ENCODE results near the gene TOP3A.

The TOP3A gene

DNA sequence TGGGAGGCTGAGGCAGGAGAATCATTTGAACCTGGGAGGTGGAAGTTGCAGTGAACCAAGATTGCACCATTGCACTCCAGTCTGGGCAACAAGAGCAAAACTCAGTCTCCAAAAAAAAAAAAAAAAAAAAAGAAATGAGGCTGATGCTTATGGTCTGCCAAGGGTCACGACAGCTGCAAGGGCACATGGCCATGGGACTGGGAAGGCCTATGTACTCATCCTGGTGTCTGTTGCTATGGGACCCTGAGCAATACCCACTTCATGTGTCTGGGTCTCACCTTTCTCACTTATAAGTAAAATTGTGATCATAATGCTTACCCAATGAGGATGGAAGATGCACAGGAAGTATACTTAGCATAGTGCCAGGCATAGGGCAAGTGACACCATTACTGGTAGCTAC, 37.7 kb downstream of the TOP3A start:
- H3K36me3 Mint-ChIP-seq (ENCODE audit: low read depth) = peaks cover 98% of the 10 kb centered on the region

DNA sequence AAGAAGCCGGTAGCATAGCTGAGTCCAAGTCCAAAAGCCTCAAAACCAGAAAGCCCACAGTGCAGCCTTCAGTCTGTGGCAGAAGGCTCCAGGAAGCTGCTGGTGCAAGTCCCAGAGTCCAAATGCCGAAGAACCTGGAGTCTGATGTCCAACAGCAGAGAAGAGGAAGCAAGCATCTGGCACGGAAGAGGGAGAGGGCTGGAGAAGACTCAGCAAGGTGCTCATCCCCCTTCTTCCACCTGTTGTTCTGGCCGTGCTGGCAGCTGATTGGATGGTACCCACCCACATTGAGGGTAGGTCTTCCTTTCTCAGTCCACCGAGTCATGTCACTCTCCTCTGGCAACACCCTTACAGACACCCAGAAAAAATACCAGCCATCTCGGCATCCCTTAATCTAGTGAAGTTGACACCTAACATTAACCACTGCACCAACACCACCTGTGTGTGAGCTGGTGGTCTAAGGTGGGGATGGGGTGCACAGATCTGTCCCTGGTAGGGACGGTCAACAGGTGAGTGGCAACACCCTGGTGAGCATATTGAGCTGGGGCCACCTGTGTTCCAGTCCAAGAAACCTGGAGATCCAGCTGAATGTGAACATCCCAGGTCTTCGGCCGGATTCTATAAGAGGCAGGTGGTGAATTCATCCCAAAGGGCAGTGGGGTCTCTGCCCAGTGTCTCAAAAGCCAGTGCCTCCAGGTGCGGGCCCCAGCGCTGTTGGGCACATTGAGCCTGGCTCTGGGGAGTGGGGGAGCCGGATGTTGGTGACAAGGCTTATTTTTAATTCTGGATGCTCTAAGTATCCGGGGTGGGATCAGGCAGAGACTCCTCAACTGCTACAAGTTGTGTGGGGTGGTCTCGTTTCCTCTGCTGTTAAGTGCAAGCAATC, 44.5 kb downstream of the TOP3A start:
- H3K27ac Mint-ChIP-seq = no peak overlapping the region
- H3K36me3 Mint-ChIP-seq (ENCODE audit: low read depth) = peaks cover 56% of the 10 kb centered on the region
- intact Hi-C loops (cut with micrococcal nuclease) = no loop called here

More for the DNA sequence above, 37.7 kb downstream of the TOP3A start:
- no peaks in the 10 kb centered on the region for H3K4me1 Mint-ChIP-seq (ENCODE audit: low read depth)
- H3K4me3 Mint-ChIP-seq = no peak overlapping the region
- H3K9me3 Mint-ChIP-seq = no peaks in the 10 kb centered on the region
- intact Hi-C loops (cut with micrococcal nuclease) = no loop called here
- no peaks in the 10 kb centered on the region for H3K27me3 Mint-ChIP-seq
- no peak overlapping the region for H3K27ac Mint-ChIP-seq

DNA sequence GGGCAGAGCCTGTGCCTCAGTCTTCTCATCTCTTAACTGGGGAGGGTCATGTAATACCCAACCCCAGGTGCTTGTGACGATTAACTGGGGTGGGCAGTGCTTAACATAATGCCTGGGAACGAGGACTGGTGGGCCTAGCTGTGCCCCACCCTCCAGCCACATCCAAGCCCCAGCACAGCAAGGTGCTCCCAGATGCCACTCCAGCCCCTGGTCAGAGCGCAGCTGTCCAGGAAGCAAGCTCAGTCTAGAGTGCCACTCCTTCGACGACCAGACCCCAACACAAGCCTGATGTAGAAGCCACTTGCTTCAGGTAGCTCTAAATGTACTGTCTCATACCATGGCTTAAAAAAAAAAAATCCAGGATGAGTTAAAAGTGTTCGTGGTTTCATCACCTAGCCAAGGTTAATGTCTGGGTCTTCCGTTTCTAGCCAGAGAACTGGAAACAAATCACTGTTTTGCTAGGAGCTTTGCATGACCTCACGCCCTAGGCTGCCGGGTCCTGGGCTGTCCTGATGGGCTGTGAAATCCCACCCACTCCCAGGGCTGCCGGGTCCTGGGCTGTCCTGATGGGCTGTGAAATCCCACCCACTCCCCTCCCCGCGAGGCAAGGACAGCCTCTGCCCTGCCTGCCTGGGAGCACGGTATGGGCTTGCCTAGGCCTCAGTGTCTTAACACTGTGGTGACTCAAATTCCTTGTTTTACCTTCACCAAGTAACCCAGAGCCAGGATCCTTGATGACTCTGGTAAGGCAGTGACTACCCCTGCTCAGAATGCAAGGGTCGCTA, 46.7 kb downstream of the TOP3A start:
- peaks cover 57% of the 10 kb centered on the region for H3K36me3 Mint-ChIP-seq (ENCODE audit: low read depth)
- peaks cover 3% of the 10 kb centered on the region for H3K4me1 Mint-ChIP-seq (ENCODE audit: low read depth)
- no peaks in the 10 kb centered on the region for H3K9me3 Mint-ChIP-seq
- intact Hi-C loops (cut with micrococcal nuclease) = no loop called here
- H3K4me3 Mint-ChIP-seq = no peak overlapping the region
- H3K27ac Mint-ChIP-seq = no peak overlapping the region
- no peaks in the 10 kb centered on the region for H3K27me3 Mint-ChIP-seq

More for the DNA sequence above, 44.5 kb downstream of the TOP3A start:
- Mint-ChIP-seq H3K4me3 (no peak overlapping the region), H3K9me3 (no peaks in the 10 kb centered on the region), H3K4me1 (ENCODE audit: low read depth) (no peaks in the 10 kb centered on the region), H3K27me3 (no peaks in the 10 kb centered on the region)

DNA sequence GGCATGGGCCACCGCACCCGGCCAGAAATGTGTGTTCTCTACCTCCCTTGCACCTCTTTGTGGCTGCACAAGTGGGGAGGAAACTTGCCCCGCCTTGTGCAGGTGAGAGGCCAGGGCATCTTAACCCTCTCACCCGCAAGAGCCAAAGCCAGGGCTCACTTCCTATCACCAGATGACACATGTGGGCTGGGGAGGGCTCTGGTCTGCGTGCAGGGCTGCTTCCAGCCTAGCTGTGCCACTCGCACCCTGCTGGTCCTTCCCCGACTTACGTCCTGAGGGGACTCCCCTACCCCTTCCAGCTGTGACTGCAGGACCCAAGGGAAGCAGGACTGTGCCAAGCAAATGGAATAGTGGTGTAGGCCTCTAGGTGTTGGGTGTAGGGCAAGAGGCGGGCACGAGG, 47.4 kb downstream of the TOP3A start:
- no peak overlapping the region for H3K27ac Mint-ChIP-seq
- H3K27me3 Mint-ChIP-seq = no peaks in the 10 kb centered on the region
- intact Hi-C loops (cut with micrococcal nuclease) = no loop called here
- H3K9me3 Mint-ChIP-seq = no peaks in the 10 kb centered on the region
- peaks cover 11% of the 10 kb centered on the region for H3K4me1 Mint-ChIP-seq (ENCODE audit: low read depth)
- peaks cover 55% of the 10 kb centered on the region for H3K36me3 Mint-ChIP-seq (ENCODE audit: low read depth)
- H3K4me3 Mint-ChIP-seq = no peak overlapping the region

DNA sequence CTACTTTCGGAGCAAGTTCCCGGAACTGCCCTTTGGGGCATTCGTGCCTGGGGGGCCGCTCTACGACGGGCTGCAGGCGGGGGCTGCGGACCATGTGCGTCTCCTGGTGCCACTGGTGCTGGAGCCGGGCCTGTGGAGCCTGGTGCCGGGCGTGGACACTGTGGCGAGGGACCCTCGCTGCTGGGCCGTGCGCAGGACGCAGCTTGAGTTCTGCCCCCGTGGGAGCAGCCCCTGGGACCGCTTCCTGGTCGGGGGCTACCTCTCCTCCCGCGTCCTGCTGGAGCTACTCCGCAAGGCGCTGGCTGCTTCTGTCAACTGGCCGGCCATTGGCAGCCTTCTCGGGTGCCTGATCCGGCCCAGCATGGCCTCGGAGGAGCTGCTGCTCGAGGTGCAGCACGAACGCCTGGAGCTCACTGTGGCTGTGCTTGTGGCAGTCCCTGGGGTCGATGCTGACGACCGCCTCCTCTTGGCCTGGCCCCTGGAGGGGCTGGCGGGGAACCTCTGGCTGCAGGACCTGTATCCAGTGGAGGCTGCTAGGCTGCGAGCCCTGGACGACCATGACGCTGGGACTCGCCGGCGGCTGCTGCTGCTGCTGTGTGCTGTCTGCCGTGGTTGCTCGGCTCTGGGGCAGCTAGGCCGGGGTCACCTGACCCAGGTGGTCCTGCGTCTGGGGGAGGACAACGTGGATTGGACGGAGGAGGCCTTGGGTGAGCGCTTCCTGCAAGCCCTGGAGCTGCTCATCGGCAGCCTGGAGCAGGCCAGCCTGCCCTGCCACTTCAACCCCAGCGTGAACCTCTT, 50.7 kb downstream of the TOP3A start:
- Mint-ChIP-seq H3K27me3 (no peaks in the 10 kb centered on the region), H3K4me3 (no peak overlapping the region), H3K27ac (no peak overlapping the region), H3K36me3 (ENCODE audit: low read depth) (peaks cover 35% of the 10 kb centered on the region), H3K4me1 (ENCODE audit: low read depth) (peaks cover 34% of the 10 kb centered on the region), H3K9me3 (no peaks in the 10 kb centered on the region)
- intact Hi-C loops (cut with micrococcal nuclease) = no loop called here

DNA sequence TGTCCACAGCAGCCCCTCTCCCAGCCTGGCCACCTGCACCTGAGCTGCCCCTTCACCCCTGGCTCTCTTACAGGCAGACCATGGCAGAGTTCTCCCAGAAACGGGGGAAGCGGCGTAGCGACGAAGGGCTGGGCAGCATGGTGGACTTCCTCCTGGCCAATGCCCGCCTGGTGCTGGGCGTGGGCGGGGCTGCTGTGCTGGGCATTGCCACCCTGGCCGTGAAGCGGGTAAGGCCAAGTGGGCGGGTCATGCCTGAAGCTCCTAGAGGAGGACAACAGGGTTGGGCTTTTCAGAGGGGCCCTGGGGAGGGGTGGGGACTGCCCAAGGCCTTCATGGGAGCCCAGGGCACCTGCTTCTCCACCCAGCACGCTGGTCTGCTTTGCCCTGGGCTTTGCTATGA, 52.2 kb downstream of the TOP3A start:
- no peaks in the 10 kb centered on the region for H3K9me3 Mint-ChIP-seq
- H3K4me1 Mint-ChIP-seq (ENCODE audit: low read depth) = peaks cover 43% of the 10 kb centered on the region
- H3K4me3 Mint-ChIP-seq = no peak overlapping the region
- peak overlapping the region; percentile 75 for H3K27ac Mint-ChIP-seq
- H3K27me3 Mint-ChIP-seq = no peaks in the 10 kb centered on the region
- intact Hi-C loops (cut with micrococcal nuclease) = no loop called here
- peaks cover 41% of the 10 kb centered on the region for H3K36me3 Mint-ChIP-seq (ENCODE audit: low read depth)

DNA sequence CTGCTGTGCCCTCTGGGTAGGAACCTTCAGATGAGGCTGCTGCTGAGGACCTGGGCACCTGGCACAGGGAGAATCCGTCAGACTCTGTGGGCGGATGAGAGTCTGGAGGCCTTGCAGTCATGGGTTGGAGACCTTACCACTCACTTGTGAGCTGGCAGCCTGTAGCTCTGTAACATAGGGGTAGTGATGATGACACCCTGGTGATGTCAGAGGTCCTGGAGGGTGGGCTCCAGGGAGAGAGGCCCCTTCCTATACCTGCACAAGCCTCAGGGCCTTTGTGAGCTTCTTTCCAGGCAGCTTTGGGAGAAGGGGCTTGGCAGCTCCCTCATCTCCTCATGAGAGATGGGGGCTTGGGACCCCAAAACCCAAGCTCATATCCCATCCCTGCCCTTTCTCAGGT, 52.7 kb downstream of the TOP3A start:
- Mint-ChIP-seq H3K36me3 (ENCODE audit: low read depth) (peaks cover 46% of the 10 kb centered on the region), H3K9me3 (no peaks in the 10 kb centered on the region), H3K4me1 (ENCODE audit: low read depth) (peaks cover 48% of the 10 kb centered on the region), H3K4me3 (no peak overlapping the region), H3K27me3 (no peaks in the 10 kb centered on the region), H3K27ac (peak overlapping the region; percentile 75)
- intact Hi-C loops (cut with micrococcal nuclease) = no loop called here

DNA sequence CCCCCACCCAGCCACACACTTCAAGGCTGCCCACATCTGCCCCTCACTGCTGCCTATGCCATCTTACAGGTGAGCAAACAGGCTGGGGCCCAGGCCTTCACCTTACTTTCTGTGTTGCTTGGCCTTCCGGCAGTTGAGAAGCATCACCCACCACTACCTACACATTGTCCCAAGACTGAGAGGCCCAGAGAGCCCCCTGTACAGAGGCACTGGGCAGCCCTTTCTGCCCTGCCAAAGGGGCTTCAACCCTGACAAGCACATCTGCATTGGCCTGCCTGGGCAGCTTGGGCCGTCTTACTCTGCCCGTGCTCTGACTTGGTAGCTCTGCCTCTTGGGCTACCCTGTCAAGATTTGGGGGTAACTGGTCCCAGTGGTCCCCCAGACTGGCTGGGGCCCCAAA, 53.1 kb downstream of the TOP3A start:
- no peaks in the 10 kb centered on the region for H3K9me3 Mint-ChIP-seq
- H3K4me3 Mint-ChIP-seq = peak overlapping the region; percentile 82
- peak overlapping the region; percentile 75 for H3K27ac Mint-ChIP-seq
- peaks cover 52% of the 10 kb centered on the region for H3K4me1 Mint-ChIP-seq (ENCODE audit: low read depth)
- intact Hi-C loops (cut with micrococcal nuclease) = no loop called here
- peaks cover 51% of the 10 kb centered on the region for H3K36me3 Mint-ChIP-seq (ENCODE audit: low read depth)
- no peaks in the 10 kb centered on the region for H3K27me3 Mint-ChIP-seq

DNA sequence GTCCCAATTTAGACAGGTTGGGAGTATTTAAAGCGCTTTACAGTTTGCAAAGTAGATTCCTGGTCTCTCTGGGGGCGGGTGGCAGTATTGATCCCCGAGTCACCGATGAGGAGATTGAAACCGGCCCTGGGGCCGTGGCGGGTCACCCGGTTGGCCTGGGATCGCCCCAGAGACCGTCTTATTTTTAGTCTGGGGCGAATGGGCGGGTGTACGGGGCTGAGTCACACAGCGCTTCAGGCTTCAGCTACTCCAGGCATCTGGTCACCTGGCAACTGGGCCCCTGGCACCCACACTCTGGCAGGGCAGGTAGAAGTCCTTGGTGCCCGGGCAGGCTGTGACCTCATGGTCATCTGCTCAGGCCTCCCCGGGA, 53.7 kb downstream of the TOP3A start:
- Mint-ChIP-seq H3K27ac (peak overlapping the region; percentile 75), H3K36me3 (ENCODE audit: low read depth) (peaks cover 56% of the 10 kb centered on the region), H3K4me1 (ENCODE audit: low read depth) (peaks cover 56% of the 10 kb centered on the region), H3K27me3 (no peaks in the 10 kb centered on the region), H3K9me3 (no peaks in the 10 kb centered on the region), H3K4me3 (peak overlapping the region; percentile 82)
- intact Hi-C loops (cut with micrococcal nuclease) = no loop called here

DNA sequence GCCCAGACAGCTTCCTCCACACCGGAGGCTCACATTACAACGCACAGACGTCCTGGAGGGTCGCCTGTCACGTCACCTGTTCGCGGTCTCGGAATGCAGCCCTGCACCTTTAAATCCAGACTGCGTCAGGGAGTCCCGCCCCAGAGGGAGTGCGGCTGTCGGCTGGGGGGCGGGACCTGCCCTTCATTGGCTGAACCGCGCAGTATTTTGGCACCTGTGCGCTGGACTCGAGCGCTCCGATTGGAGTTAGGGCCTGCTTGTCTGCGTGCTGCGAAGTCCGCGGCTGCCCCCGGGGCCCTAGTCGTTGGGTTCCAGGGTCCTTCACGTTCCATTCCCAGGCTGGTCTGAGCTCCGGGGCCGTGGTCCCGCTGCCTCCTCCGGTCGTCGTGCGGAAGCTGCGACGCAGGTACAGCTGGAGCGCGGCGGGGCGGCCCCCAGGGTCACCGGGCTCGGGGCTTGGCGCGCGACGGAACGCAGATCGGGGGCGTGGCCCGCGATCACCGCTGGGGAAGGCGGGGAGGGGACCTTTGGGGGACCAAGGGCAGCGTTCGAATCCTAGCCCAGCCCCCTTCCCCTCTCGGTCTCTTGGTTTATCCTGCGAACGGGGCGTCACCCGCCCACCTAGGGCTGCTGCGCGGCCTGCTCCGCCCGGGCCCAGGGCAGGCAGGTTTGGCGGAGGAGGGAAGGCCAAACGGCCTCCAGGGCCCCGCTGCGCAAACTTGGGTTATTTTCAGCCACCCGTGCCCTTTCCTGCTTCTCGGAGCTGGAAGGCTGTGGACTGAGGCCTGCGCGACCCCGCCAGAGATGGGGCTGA, 54.3 kb downstream of the TOP3A start, which contains the start of gene MIEF2:
Gene MIEF2 (plus strand): TSS at position 331 of the 814 bp plus-strand sequence. CDS start 2,059 bp downstream, outside the sequence.
- Mint-ChIP-seq H3K4me1 (ENCODE audit: low read depth) (peaks cover 56% of the 10 kb centered on the region), H3K27me3 (no peaks in the 10 kb centered on the region), H3K36me3 (ENCODE audit: low read depth) (peaks cover 57% of the 10 kb centered on the region), H3K27ac (peak within 1 kb of the TSS; percentile 75), H3K9me3 (no peaks in the 10 kb centered on the region), H3K4me3 (peak within 1 kb of the TSS; percentile 82)
- intact Hi-C loops (cut with micrococcal nuclease) = no loop called here

DNA sequence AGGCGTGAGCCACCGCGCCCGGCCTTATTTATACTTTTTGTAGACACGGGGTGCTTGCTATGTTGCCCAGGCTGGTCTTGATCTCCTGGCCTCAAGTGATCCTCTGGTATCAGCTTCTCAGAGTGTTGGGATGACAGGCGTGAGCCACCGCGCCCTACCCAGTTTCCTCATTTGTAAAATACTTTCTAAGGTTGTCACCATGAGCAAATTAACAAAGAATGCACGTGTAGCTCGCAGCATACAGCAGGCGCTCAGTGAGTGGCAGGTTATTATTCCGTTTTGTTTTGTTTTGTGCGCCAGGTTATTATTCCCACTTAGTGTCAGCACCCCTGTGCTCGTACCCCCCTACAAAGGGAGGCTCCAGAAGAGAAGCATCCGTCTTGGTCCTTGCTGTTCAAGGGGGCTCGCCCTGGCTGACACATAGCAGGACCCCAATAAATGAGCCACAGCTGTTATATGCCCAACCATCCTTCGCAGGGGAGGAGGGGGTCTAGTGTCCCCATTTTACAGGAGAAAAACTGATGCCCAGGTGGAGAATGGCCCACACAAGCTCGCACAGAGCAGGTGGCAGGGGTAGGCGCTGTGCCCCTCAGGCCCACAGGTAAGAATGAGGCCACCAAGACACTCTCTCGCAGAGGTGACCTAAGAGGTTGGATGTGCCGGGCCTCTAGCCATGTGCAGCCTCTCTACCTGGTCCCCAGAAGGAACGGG, 55.0 kb downstream of the TOP3A start:
- peak overlapping the region; percentile 82 for H3K4me3 Mint-ChIP-seq
- peaks cover 57% of the 10 kb centered on the region for H3K36me3 Mint-ChIP-seq (ENCODE audit: low read depth)
- H3K27ac Mint-ChIP-seq = peak overlapping the region; percentile 75
- H3K4me1 Mint-ChIP-seq (ENCODE audit: low read depth) = peaks cover 56% of the 10 kb centered on the region
- H3K27me3 Mint-ChIP-seq = no peaks in the 10 kb centered on the region
- intact Hi-C loops (cut with micrococcal nuclease) = no loop called here
- H3K9me3 Mint-ChIP-seq = no peaks in the 10 kb centered on the region

DNA sequence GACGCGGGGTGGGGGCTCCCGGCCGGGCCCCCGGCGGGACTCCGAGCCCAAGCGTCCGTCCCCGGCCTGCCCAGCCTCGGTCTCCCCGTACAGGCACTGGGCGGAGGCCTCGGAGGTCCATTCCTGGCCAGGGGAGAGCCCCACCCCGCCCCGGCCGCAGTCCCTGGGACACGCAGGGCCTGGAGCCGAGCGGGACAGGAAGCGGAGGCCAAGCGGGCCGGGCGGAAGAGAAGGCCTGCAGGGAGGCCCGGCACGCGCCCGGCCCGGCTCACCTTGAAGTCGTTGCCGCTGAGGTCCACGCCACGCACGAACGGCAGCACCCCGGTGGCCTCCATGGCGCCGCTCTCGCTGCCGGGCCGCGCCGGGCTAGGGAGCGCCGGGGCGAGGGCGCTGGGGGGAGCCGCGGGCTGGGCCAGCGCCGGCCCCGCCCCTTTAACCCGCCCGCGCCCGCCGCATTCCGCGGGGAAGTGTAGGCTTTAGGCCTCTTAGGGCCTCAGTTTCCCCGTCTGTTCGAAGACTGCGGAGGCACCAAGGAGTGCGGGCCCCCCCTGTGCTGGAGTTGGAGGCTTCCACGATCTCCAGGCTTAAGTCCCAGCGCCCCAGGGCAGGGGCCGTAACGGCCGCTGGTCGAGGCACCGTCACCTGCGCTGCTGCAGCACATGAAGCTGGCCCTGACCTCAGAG, 56.3 kb downstream of the TOP3A start, which contains the start of gene FLII:
Gene FLII (minus strand): TSS at position 383 of the 683 bp plus-strand sequence. CDS start 48 bp downstream, at position 335.
- Mint-ChIP-seq H3K27ac (peak within 1 kb of the TSS; percentile 91), H3K4me1 (ENCODE audit: low read depth) (peaks cover 56% of the 10 kb centered on the region), H3K27me3 (no peaks in the 10 kb centered on the region), H3K36me3 (ENCODE audit: low read depth) (peaks cover 57% of the 10 kb centered on the region), H3K9me3 (no peaks in the 10 kb centered on the region), H3K4me3 (peak within 1 kb of the TSS; percentile 95)
- intact Hi-C loops (cut with micrococcal nuclease) = loop anchor here (1.0 kb wide), 1 partner anchor 57 kb away; the partner anchor contains the start of gene SMCR8

All from dendritic cell treated with granulocyte-macrophage colony-stimulating factor and Interleukin-4, amounts not matched to agents 40 ng/mL and 50 ng/mL, for 4 days (primary cell).